OCI-LY7 (cell line): Measurements from ENCODE around the gene CSN1S1. TPM values are rescaled to one million over a fixed set of nuclear protein-coding genes. Genes with fewer than 3 reads are reported as not detected.

Source experiments
- BruUV-seq: library from RNA; stranded (reverse); fragments of 400-500 nt; replicated peaks from 2 replicates; lab custom pipeline; 2021; lab: Mats Ljungman, UMichigan
- CTCF ChIA-PET: fragments of 300-600 bp; sonication (Branson Sonifier 250); formaldehyde crosslinking; loops from one replicate; lab custom pipeline; 2022; ENCODE audit warnings: antibody characterized with exemption; ENCODE audit not compliant: unreplicated experiment; lab: Charles Lee
- POLR2A ChIA-PET: fragments of 300-600 bp; sonication (Branson Sonifier 250); formaldehyde crosslinking; loops from one replicate; lab custom pipeline; 2022; ENCODE audit warnings: antibody characterized with exemption; lab: Charles Lee
- DNase-seq: peaks from one replicate; pipeline ENCODE4 v3.0.0-alpha.2; 2015; ENCODE audit warnings: low spot score
- H2AFZ ChIP-seq: fragments of 200-600 bp; sonication (generic), shearing (Covaris generic); 2 replicates; pipeline ENCODE4 v1.6.1; 2014; ENCODE audit warnings: mild to moderate bottlenecking, antibody characterized with exemption, low read length, moderate library complexity
- H3K27ac ChIP-seq: fragments of 200-600 bp; sonication (generic); 2 replicates; pipeline ENCODE4 v1.5.1; 2014; ENCODE audit warnings: mixed run types, low read depth, mild to moderate bottlenecking, moderate library complexity, low read length, inconsistent platforms; ENCODE audit not compliant: poor library complexity, severe bottlenecking
- H3K36me3 ChIP-seq: fragments of 200-600 bp; sonication (generic); 2 replicates; pipeline ENCODE4 v1.6.1; 2014; ENCODE audit warnings: mild to moderate bottlenecking, antibody characterized with exemption, low read length, moderate library complexity, mixed read lengths; ENCODE audit not compliant: insufficient read depth
- H3K4me1 ChIP-seq: fragments of 200-600 bp; sonication (generic); 2 replicates; pipeline ENCODE4 v1.5.1; 2014; ENCODE audit warnings: mild to moderate bottlenecking, low read length; ENCODE audit not compliant: insufficient read depth, poor library complexity, severe bottlenecking
- H3K4me2 ChIP-seq: fragments of 200-600 bp; sonication (generic); 2 replicates; pipeline ENCODE4 v1.6.1; 2014; ENCODE audit warnings: mild to moderate bottlenecking, low read length
- H3K4me3 ChIP-seq: fragments of 200-600 bp; sonication (generic); 2 replicates; pipeline ENCODE4 v1.5.1; 2014; ENCODE audit warnings: mild to moderate bottlenecking, low read depth, low read length; ENCODE audit not compliant: poor library complexity, severe bottlenecking
- H3K79me2 ChIP-seq: fragments of 200-600 bp; sonication (generic); 2 replicates; pipeline ENCODE4 v1.6.1; 2016; ENCODE audit warnings: low read depth, mild to moderate bottlenecking, low read length, moderate library complexity, mixed read lengths; ENCODE audit not compliant: insufficient read depth
- H3K9me2 ChIP-seq: fragments of 200-600 bp; sonication (generic); 2 replicates; pipeline ENCODE4 v1.6.1; 2016; ENCODE audit warnings: mild to moderate bottlenecking, low read length, mixed read lengths; ENCODE audit not compliant: insufficient read depth
- H3K9me3 ChIP-seq: fragments of 200-600 bp; sonication (generic); 2 replicates; pipeline ENCODE4 v1.6.1; 2014; ENCODE audit warnings: mild to moderate bottlenecking, mixed run types, low read length, mixed read lengths
- H4K20me1 ChIP-seq: fragments of 200-600 bp; sonication (generic); 2 replicates; pipeline ENCODE4 v1.6.1; 2014; ENCODE audit warnings: mild to moderate bottlenecking, antibody characterized with exemption, low read length, moderate library complexity, mixed read lengths; ENCODE audit not compliant: insufficient read depth
- CTCF ChIP-seq: fragments of 200-600 bp; sonication (generic); conservative IDR thresholded peaks from 2 replicates; pipeline ENCODE4 v1.5.1; 2014; ENCODE audit warnings: mild to moderate bottlenecking, antibody characterized with exemption, low read length, moderate library complexity, mixed read lengths
- EZH2phosphoT487 ChIP-seq: fragments of 200-600 bp; sonication (generic); IDR thresholded peaks from 2 replicates; pipeline ENCODE4 v1.6.1; 2018; ENCODE audit warnings: low read depth, borderline replicate concordance, mild to moderate bottlenecking, mixed run types, antibody characterized with exemption, low read length, moderate library complexity, mixed read lengths
- intact Hi-C: fragments of 100-400 bp; cut with micrococcal nuclease; formaldehyde crosslinking; loops from one replicate; pipeline ENCODE4 v1.10.0; 2022; ENCODE audit not compliant: unreplicated experiment
- total RNA-seq, 2 experiments: library from RNA; depleted of rRNA in 1 of 2; stranded (reverse); fragments of >200 nt in 1 of 2; shearing (Covaris generic) in 1 of 2; gene quantifications; 2 replicates each; pipeline ENCODE4 v1.2.3, GENCODE V29; 2014 to 2022

CSN1S1 gene
- total RNA-seq, 2 experiments from 2014 or later = not detected

- H3K27ac ChIP-seq = no peak overlapping the region
- no peak overlapping the region for H3K4me3 ChIP-seq
- no TSS peak for BruUV-seq
Measured at GRCh38 chr4:69934150-69934549, 3.3 kb downstream of the CSN1S1 start.

GRCh38 chr4:69936566-69936965 is 5.7 kb downstream of the CSN1S1 start:
- Histone ChIP-seq H3K4me3 (no peak overlapping the region), H3K4me1 (no peaks in the 10 kb centered on the region), H2AFZ (no peak overlapping the region), H3K4me2 (no peak overlapping the region), H3K9me2 (no peaks in the 10 kb centered on the region), H3K79me2 (no peaks in the 10 kb centered on the region), H4K20me1 (no peaks in the 10 kb centered on the region), H3K36me3 (no peaks in the 10 kb centered on the region), H3K27ac (no peak overlapping the region), H3K9me3 (no peaks in the 10 kb centered on the region)
- TF ChIP-seq CTCF (no peak), EZH2phosphoT487 (no peak)
- BruUV-seq = no TSS peak
- intact Hi-C loops = no loop called here
- no peak for DNase-seq
- POLR2A ChIA-PET = no interaction called here
- CTCF ChIA-PET = no interaction called here

More at GRCh38 chr4:69934150-69934549, 3.3 kb downstream of the CSN1S1 start:
- intact Hi-C loops = no loop called here
- TF ChIP-seq CTCF (no peak), EZH2phosphoT487 (no peak)
- Histone ChIP-seq H3K4me1 (no peaks in the 10 kb centered on the region), H3K9me2 (no peaks in the 10 kb centered on the region), H4K20me1 (no peaks in the 10 kb centered on the region), H3K36me3 (no peaks in the 10 kb centered on the region), H3K79me2 (no peaks in the 10 kb centered on the region), H2AFZ (no peak overlapping the region), H3K4me2 (no peak overlapping the region), H3K9me3 (no peaks in the 10 kb centered on the region)
- DNase-seq = no peak
- ChIA-PET POLR2A (interaction anchor here (0.5 kb wide), 1 partner anchor 303 kb away, joined by 4 read pairs; no protein-coding TSS in a partner anchor), CTCF (no interaction called here)

- intact Hi-C loops = no loop called here
- ChIA-PET CTCF (no interaction called here), POLR2A (no interaction called here)
- Histone ChIP-seq H2AFZ (no peak overlapping the region), H3K4me2 (no peak overlapping the region), H3K27ac (no peak overlapping the region), H3K9me2 (no peaks in the 10 kb centered on the region), H3K4me1 (no peaks in the 10 kb centered on the region), H3K79me2 (no peaks in the 10 kb centered on the region), H3K9me3 (no peaks in the 10 kb centered on the region), H4K20me1 (no peaks in the 10 kb centered on the region), H3K4me3 (no peak overlapping the region), H3K36me3 (no peaks in the 10 kb centered on the region)
- BruUV-seq = no TSS peak
- no peak for DNase-seq
- no peak for TF ChIP-seq CTCF
- TF ChIP-seq EZH2phosphoT487 = no peak
Measured at GRCh38 chr4:69951602-69952001, 20.7 kb downstream of the CSN1S1 start.
